Stromal cell of bone marrow (primary cell): Measurements from ENCODE around the gene OTOP2.

Experiments
- DNase-seq: peaks from one replicate; pipeline ENCODE4 v3.0.0-alpha.2; 2012; ENCODE audit warnings: low read depth

The OTOP2 gene

GRCh38 chr17:74924250-74924948 lies at the start of gene OTOP2:
OTOP2 (plus strand) TSS chr17:74924273; CDS start chr17:74924633, 360 bp downstream.
- DNase-seq: no peak

GRCh38 chr17:74874615-74875037 lies 49.4 kb upstream of the OTOP2 start:
- DNase-seq: no peak

GRCh38 chr17:74875155-74875976 lies 48.7 kb upstream of the OTOP2 start:
- DNase-seq: no peak

GRCh38 chr17:74875977-74876593 lies 48.0 kb upstream of the OTOP2 start:
- DNase-seq: no peak

- DNase-seq: no peak
Observed at GRCh38 chr17:74877592-74878548, 46.2 kb upstream of the OTOP2 start.

- no peak for DNase-seq
Observed at GRCh38 chr17:74878658-74879057, 45.4 kb upstream of the OTOP2 start.

GRCh38 chr17:74879308-74879707 lies 44.8 kb upstream of the OTOP2 start:
- DNase-seq: no peak

GRCh38 chr17:74881073-74881472 lies 43.0 kb upstream of the OTOP2 start:
- no peak for DNase-seq

- no peak for DNase-seq
Observed at GRCh38 chr17:74882517-74883240, 41.4 kb upstream of the OTOP2 start.

- no peak for DNase-seq
Observed at GRCh38 chr17:74883241-74883745, 40.8 kb upstream of the OTOP2 start.

GRCh38 chr17:74888469-74888868 lies 35.6 kb upstream of the OTOP2 start:
- DNase-seq: no peak

GRCh38 chr17:74890554-74890953 lies 33.5 kb upstream of the OTOP2 start:
- DNase-seq: no peak

GRCh38 chr17:74892013-74892841 lies 31.8 kb upstream of the OTOP2 start:
- DNase-seq: no peak

GRCh38 chr17:74892974-74893911 lies 30.8 kb upstream of the OTOP2 start, which contains the start of gene FADS6:
FADS6 (minus strand) TSS chr17:74893633; CDS start chr17:74893595, 38 bp downstream.
- no peak for DNase-seq

- no peak for DNase-seq
Observed at GRCh38 chr17:74893936-74894671, 30.0 kb upstream of the OTOP2 start.

GRCh38 chr17:74898376-74898946 lies 25.6 kb upstream of the OTOP2 start:
- DNase-seq: no peak

- DNase-seq: no peak
Observed at GRCh38 chr17:74900208-74900607, 23.9 kb upstream of the OTOP2 start.
